HG03565 (cell line): ENCODE measurements around the gene LPIN2.
"Not testable (repeated sequence)": the region's sequence is repeated elsewhere in the genome, so short reads cannot be mapped to it uniquely, and the experiment has no call there.

Experiments used
- ATAC-seq: cut with Tn5 transposase; IDR thresholded peaks from one replicate; pipeline ENCODE4 v1.9.1; 2021; ENCODE audit warnings: mild to moderate bottlenecking, moderate library complexity; ENCODE audit not compliant: unreplicated experiment

LPIN2 gene

GRCh38 chr18:3008541-3008940 lies 4.4 kb downstream of the LPIN2 start:
- ATAC-seq: no peak

- no peak for ATAC-seq
These were observed 5.5 kb downstream of the LPIN2 start for GRCh38 chr18:3007491-3007890.

- no peak for ATAC-seq
These were observed 7.5 kb downstream of the LPIN2 start for GRCh38 chr18:3005462-3005861.

- ATAC-seq: not testable (repeated sequence)
These were observed 9.2 kb downstream of the LPIN2 start for GRCh38 chr18:3003766-3004165.

GRCh38 chr18:3002732-3003131 lies 10.2 kb downstream of the LPIN2 start:
- ATAC-seq: no peak

- no peak for ATAC-seq
These were observed 14.3 kb downstream of the LPIN2 start for GRCh38 chr18:2998644-2999043.

GRCh38 chr18:2997846-2998564 lies 14.9 kb downstream of the LPIN2 start:
- ATAC-seq: no peak

- ATAC-seq: no peak
These were observed 15.5 kb downstream of the LPIN2 start for GRCh38 chr18:2997429-2997828.

- peak; percentile 70 for ATAC-seq
These were observed 18.1 kb downstream of the LPIN2 start for GRCh38 chr18:2994603-2995432.

- ATAC-seq: no peak
These were observed 18.8 kb downstream of the LPIN2 start for GRCh38 chr18:2994020-2994589.

- no peak for ATAC-seq
These were observed 19.7 kb downstream of the LPIN2 start for GRCh38 chr18:2992995-2993877.

- no peak for ATAC-seq
These were observed 21.8 kb downstream of the LPIN2 start for GRCh38 chr18:2990956-2991640.

- no peak for ATAC-seq
These were observed 24.8 kb downstream of the LPIN2 start for GRCh38 chr18:2987876-2988790.

GRCh38 chr18:2986150-2986865 lies 26.6 kb downstream of the LPIN2 start:
- ATAC-seq: no peak

- peak; percentile 33 for ATAC-seq
These were observed 27.3 kb downstream of the LPIN2 start for GRCh38 chr18:2985628-2986027.

- no peak for ATAC-seq
These were observed 28.2 kb downstream of the LPIN2 start for GRCh38 chr18:2984703-2985261.

GRCh38 chr18:2984091-2984490 lies 28.9 kb downstream of the LPIN2 start:
- ATAC-seq: no peak

- ATAC-seq: no peak
These were observed 29.6 kb downstream of the LPIN2 start for GRCh38 chr18:2983296-2983695.
